Prostate gland (tissue), 2 donors: ENCODE measurements around the gene TPX2. TPM values are rescaled to one million over a fixed set of nuclear protein-coding genes. Genes with fewer than 3 reads are reported as not detected.

Experiments used
- DNase-seq: peaks from one replicate; pipeline ENCODE4 v3.0.0-alpha.2; 2019; ENCODE audit warnings: low spot score
- H3K27ac ChIP-seq, 2 donors: fragments of 200-600 bp; sonication (generic); 2 replicates each; pipeline ENCODE4 v1.5.1; 2017 to 2019
- H3K27me3 ChIP-seq: fragments of 200-600 bp; sonication (generic); replicated peaks from 2 replicates; pipeline ENCODE4 v1.5.1; 2019; ENCODE audit not compliant: insufficient read depth
- H3K36me3 ChIP-seq, 2 donors: fragments of 200-600 bp; sonication (generic); 1 replicate in 1 of 2; 2 replicates in 1 of 2; pipeline versions ENCODE4 v1.5.1 to v1.8.1; 2017 to 2019
- H3K4me1 ChIP-seq: fragments of 200-600 bp; sonication (generic); replicated peaks from 2 replicates; pipeline ENCODE4 v1.5.1; 2019
- H3K4me3 ChIP-seq, 2 donors: fragments of 200-600 bp; sonication (generic); 2 replicates each; pipeline ENCODE4 v1.5.1; 2017 to 2019
- H3K9me3 ChIP-seq: fragments of 200-600 bp; sonication (generic); 2 replicates; pipeline ENCODE4 v1.5.1; 2017
- POLR2A ChIP-seq: fragments of 450-650 bp; IDR thresholded peaks from one replicate; pipeline ENCODE4 v1.6.1; 2016; ENCODE audit warnings: antibody characterized with exemption, mild to moderate bottlenecking
- POLR2AphosphoS5 ChIP-seq: sonication (generic); formaldehyde crosslinking; IDR thresholded peaks from one replicate; pipeline ENCODE4 v1.6.1; 2017; ENCODE audit warnings: antibody characterized with exemption
- WGBS: methylation state at CpG from one replicate; pipeline ENCODE4 v1.1.5; 2018; 5-methylcytosine and 5-hydroxymethylcytosine counted together
- intact Hi-C: fragments of 100-400 bp; cut with DNase I; formaldehyde crosslinking; loops from one replicate; pipeline ENCODE4 v1.14.2; 2022
- total RNA-seq, 2 donors: library from RNA; depleted of rRNA; stranded (reverse); fragments of >200 nt; gene quantifications; one replicate each; pipeline ENCODE4 v1.1.0, GENCODE V29; 2016
- TF ChIP-seq, protein P1 (sequence below), 4 experiments: fragments of 200-600 bp in 2 of 4; fragments of 450-650 bp in 2 of 4; sonication (generic) in 2 of 4; IDR thresholded peaks; 1 replicate in 3 of 4; 2 replicates in 1 of 4; pipeline ENCODE4 v1.5.1; 2016 to 2019; ENCODE audit warnings: antibody characterized with exemption in 4 of 4, mild to moderate bottlenecking in 2 of 4, moderate library complexity in 2 of 4

TPX2 gene
- total RNA-seq, 2 donors from 2014 or later: 1.4 to 23.2 TPM

DNA sequence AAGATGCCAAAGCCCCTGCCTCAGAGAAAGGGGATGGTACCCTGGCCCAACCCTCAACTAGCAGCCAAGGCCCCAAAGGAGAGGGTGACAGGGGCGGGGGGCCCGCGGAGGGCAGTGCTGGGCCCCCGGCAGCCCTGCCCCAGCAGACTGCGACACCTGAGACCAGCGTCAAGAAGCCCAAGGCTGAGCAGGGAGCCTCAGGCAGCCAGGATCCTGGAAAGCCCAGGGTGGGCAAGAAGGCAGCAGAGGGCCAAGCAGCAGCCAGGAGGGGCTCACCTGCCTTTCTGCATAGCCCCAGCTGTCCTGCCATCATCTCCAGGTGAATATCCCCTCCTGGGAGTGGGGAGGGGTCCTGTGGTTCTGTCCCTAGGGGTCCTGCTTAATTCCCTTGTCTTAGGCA lies 81.1 kb downstream of the TPX2 start:
- intact Hi-C loops: loop anchor here (10.0 kb wide), 1 partner anchor 135 kb away; the partner anchor contains the start of gene PDRG1
- TF ChIP-seq, protein P1, sequence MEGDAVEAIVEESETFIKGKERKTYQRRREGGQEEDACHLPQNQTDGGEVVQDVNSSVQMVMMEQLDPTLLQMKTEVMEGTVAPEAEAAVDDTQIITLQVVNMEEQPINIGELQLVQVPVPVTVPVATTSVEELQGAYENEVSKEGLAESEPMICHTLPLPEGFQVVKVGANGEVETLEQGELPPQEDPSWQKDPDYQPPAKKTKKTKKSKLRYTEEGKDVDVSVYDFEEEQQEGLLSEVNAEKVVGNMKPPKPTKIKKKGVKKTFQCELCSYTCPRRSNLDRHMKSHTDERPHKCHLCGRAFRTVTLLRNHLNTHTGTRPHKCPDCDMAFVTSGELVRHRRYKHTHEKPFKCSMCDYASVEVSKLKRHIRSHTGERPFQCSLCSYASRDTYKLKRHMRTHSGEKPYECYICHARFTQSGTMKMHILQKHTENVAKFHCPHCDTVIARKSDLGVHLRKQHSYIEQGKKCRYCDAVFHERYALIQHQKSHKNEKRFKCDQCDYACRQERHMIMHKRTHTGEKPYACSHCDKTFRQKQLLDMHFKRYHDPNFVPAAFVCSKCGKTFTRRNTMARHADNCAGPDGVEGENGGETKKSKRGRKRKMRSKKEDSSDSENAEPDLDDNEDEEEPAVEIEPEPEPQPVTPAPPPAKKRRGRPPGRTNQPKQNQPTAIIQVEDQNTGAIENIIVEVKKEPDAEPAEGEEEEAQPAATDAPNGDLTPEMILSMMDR (IDR thresholded peaks at IDR 0.05): no peak
- TF ChIP-seq POLR2AphosphoS5: no peak
- no peak for TF ChIP-seq POLR2A

DNA sequence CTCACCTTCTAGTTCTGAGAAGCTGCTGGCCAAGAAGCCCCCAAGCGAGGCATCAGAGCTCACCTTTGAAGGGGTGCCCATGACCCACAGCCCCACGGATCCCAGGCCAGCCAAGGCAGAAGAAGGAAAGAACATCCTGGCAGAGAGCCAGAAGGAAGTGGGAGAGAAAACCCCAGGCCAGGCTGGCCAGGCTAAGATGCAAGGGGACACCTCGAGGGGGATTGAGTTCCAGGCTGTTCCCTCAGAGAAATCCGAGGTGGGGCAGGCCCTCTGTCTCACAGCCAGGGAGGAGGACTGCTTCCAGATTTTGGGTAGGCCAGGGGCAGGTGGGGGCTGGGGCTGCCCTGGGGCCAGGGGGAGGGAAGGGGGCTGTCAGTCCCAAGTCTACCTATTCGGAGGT lies 82.3 kb downstream of the TPX2 start:
- TF ChIP-seq POLR2A (no peak), POLR2AphosphoS5 (no peak)
- TF ChIP-seq, protein P1 (IDR thresholded peaks at IDR 0.05): no peak
- intact Hi-C loops: loop anchor here (10.0 kb wide), 1 partner anchor 133 kb away; the partner anchor contains the start of gene PDRG1
- H3K27ac ChIP-seq: no peak overlapping the region

More for the DNA sequence above, 81.1 kb downstream of the TPX2 start:
- H3K36me3 ChIP-seq: no peaks in the 10 kb centered on the region
- H3K9me3 ChIP-seq: no peaks in the 10 kb centered on the region
- no peak overlapping the region for H3K4me3 ChIP-seq
- 77% methylated on average over 6 of the region's 6 CpGs for WGBS
- H3K27ac ChIP-seq: no peak overlapping the region
- H3K4me1 ChIP-seq: no peaks in the 10 kb centered on the region
- no peaks in the 10 kb centered on the region for H3K27me3 ChIP-seq
- no peak for DNase-seq

GRCh38 chr20:31822421-31823330 lies 83.6 kb downstream of the TPX2 start:
- no peak for TF ChIP-seq POLR2A
- peak; percentile 34 for TF ChIP-seq POLR2AphosphoS5
- TF ChIP-seq, protein P1 (IDR thresholded peaks at IDR 0.05): peak; percentile 93 to 98 (median 96)
- WGBS: 4% methylated on average over 23 of the region's 29 CpGs
- H3K27me3 ChIP-seq: no peaks in the 10 kb centered on the region
- intact Hi-C loops: loop anchor here (2.0 to 10.0 kb wide), 2 partner anchors 132 to 208 kb away; partner anchors contain the start of gene PDRG1
- no peak overlapping the region for H3K4me3 ChIP-seq
- no peak overlapping the region for H3K27ac ChIP-seq
- DNase-seq: peak; percentile 56
- no peaks in the 10 kb centered on the region for H3K9me3 ChIP-seq
- no peaks in the 10 kb centered on the region for H3K4me1 ChIP-seq
- no peaks in the 10 kb centered on the region for H3K36me3 ChIP-seq

More for the DNA sequence above, 82.3 kb downstream of the TPX2 start:
- WGBS: 57% methylated on average over 5 of the region's 5 CpGs
- no peaks in the 10 kb centered on the region for H3K36me3 ChIP-seq
- no peaks in the 10 kb centered on the region for H3K9me3 ChIP-seq
- no peak for DNase-seq
- no peaks in the 10 kb centered on the region for H3K27me3 ChIP-seq
- no peak overlapping the region for H3K4me3 ChIP-seq
- H3K4me1 ChIP-seq: no peaks in the 10 kb centered on the region

DNA sequence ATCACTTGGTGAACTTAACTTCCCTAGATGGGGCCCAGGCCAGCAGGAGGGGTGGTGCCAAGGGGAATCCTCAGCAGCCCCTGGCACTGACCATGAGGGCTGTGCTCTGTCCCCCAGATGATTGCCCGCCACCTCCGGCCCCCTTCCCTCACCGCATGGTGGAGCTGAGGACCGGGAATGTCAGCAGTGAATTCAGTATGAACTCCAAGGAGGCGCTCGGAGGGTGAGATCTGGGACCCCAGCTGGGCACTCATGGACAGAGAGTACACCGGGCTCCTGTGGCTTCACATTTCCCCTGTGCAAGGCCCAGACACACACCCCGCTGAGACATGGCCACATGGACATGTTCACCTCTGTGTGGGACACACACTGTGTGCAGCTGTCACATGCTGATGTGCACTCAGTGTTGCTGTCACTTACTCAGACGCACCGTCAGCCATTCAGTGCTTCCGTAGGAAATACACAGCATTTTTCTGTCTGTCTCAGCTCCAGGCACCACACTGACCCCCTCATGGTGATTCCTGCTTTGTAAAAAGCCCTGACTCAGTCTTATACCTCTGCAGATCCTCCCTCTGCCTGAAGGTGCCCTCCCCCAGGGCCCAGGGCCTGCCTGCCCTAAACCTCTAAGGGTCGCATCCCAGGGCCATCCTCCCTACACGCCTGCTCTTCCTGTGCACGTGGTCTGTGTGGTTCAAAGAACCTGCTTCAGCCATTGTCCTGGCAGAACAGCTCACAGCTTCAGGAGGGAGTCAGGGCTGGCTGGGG lies 84.5 kb downstream of the TPX2 start:
- no peak for DNase-seq
- H3K36me3 ChIP-seq: no peaks in the 10 kb centered on the region
- no peaks in the 10 kb centered on the region for H3K9me3 ChIP-seq
- WGBS: 74% methylated on average over 14 of the region's 14 CpGs
- no peak overlapping the region for H3K27ac ChIP-seq
- intact Hi-C loops: loop anchor here (2.0 to 10.0 kb wide), 2 partner anchors 131 to 207 kb away; partner anchors contain the start of gene PDRG1
- TF ChIP-seq, protein P1 (IDR thresholded peaks at IDR 0.05): no peak
- TF ChIP-seq POLR2AphosphoS5 (no peak), POLR2A (no peak)
- no peaks in the 10 kb centered on the region for H3K27me3 ChIP-seq
- H3K4me1 ChIP-seq: no peaks in the 10 kb centered on the region
- no peak overlapping the region for H3K4me3 ChIP-seq
